CD4-positive, alpha-beta T cell treated with Interleukin-1 beta for 1 hour (primary cell): Measurements from ENCODE around the gene GALNT13.

ENCODE experiments used
- DNase-seq, 2 donors: peaks; one replicate each; pipeline ENCODE4 v3.0.0-alpha.2; 2020 to 2022

The GALNT13 gene

GRCh38 chr2:154228566-154229280 lies 357.0 kb downstream of the GALNT13 start:
- DNase-seq: no peak

DNA sequence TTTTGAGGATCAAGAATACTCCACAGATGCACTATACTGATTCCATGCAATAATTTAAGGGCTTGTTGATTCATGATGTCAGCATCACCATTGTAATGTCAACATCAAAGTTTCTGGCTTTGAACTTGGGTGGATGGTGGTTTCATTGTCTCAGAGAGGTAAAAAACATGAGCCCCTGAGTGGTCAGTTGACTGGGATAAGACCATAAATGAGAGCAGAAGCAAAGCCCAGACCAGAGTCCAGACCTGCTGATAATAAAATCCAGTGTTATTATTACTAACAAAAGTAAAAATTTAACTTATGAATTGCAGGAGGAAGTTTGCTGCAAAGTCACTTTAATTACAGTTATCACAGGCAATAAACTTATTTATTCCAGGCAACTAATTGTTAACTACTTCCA lies 358.2 kb downstream of the GALNT13 start:
- DNase-seq: no peak

- no peak for DNase-seq
These were observed 359.3 kb downstream of the GALNT13 start for GRCh38 chr2:154231021-154231420.

DNA sequence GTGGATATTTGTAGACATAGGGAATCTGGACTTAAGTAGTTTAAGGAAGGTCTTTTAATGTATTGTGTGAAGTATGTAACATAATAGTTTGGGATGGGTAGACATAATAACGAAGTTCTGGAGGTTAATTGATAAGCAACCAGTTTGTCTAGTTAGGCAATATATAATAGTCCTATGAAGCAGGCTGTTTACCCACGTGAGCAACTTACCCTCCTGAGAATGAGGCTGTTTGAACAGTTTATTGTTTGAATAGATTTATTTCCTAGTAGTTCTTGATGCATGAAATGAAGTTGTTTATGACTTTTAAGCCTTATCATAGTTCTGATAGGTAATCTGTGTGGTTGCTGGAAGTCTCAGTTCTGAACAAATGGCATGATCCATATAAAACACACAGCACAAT lies 361.5 kb downstream of the GALNT13 start:
- no peak for DNase-seq

GRCh38 chr2:154238252-154238651 lies 366.5 kb downstream of the GALNT13 start:
- DNase-seq: no peak

GRCh38 chr2:154240316-154240715 lies 368.6 kb downstream of the GALNT13 start:
- DNase-seq: no peak

DNA sequence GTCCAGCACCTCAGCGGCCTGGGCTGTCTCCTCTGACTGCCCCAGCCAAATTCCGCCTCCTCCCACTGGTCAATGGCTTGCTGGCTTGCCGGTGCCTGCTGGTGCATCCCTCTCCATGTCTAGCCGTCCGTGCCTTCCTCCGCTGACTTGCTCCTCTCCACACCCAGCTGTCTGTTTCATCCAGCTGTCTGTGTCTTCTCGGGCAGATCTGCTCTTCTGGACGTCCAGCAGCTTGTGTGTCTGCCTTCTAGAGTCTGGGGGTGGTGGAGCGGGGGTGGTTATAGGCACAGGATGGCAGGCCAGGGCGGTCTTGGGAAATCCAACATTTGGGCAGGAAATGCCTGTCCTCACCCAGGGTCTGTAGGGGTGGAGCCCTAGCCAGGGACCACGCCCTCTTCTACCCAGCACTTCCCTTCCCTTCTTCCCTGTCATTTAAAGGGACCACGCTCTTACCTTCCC lies 369.2 kb downstream of the GALNT13 start:
- DNase-seq: no peak

DNA sequence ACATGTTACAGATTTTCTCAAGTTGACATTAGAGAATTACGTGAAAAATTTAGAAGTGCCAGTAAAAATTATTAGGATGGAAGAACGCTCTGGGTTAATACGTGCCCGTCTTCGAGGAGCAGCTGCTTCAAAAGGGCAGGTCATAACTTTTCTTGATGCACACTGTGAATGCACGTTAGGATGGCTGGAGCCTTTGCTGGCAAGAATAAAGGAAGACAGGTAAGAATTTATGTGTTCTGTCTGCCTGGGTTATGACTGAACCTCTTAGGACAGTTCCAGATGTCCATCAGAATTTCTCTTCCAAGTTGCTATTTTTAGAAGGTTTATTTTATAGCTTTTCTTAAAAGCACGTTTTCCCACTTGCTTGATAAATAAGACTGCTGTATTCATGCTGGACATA lies 371.0 kb downstream of the GALNT13 start:
- DNase-seq: no peak

DNA sequence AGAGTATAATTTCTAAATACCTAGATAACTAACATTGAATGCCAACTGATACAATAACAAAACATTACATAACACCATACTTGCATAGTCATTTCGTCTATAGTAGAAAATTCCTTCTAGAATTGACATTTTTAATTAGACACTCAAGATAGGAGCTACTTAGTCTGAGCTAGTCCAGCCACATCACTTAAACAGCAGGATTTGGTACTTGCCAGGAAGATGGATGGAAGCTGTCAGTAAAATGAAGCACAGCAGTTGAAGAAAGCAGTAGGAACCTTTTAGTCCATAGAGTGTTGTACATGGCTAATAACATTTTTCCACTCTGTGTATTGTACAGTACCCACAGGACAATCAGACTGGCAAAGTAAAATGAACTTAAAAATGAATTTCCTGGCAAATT lies 372.0 kb downstream of the GALNT13 start:
- DNase-seq: no peak

GRCh38 chr2:154244932-154245331 lies 373.2 kb downstream of the GALNT13 start:
- no peak for DNase-seq

- no peak for DNase-seq
These were observed 375.8 kb downstream of the GALNT13 start for GRCh38 chr2:154247503-154247902.

DNA sequence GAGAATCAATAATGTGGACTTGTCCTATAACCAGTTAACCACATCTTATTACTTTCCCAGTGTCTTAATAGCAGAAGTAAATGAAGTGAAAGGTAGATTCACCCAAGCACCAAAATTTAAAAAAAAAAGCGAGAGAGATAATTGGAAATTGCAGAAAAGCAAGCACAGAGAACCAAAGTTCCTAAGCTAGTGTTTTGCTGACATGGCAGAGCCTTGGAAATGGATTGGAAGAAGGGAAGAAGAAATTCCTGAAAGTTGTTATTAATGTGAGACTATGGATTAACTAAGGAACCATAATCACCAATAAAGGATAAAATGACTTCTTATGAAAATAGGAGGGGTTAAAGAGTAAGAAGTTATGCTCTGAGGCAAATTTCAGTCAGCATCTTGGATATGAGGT lies 384.4 kb downstream of the GALNT13 start:
- no peak for DNase-seq

DNA sequence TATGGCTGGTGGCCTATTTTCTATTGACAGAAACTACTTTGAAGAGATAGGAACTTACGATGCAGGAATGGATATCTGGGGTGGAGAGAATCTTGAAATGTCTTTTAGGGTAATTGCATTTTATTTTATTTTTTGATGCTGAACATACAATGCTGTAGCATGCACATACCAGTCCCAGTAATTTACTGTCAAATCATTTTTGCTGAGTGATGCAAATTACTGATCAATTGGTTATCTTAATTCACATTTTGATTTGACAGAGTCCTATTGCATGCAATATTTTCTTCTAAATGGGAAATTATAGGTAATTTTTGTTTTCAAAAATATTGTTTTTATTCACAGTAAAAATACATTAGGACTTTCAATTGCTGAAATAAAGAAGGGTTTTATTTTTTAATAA lies 387.3 kb downstream of the GALNT13 start:
- no peak for DNase-seq

- DNase-seq: no peak
These were observed 389.8 kb downstream of the GALNT13 start for GRCh38 chr2:154261473-154262027.

DNA sequence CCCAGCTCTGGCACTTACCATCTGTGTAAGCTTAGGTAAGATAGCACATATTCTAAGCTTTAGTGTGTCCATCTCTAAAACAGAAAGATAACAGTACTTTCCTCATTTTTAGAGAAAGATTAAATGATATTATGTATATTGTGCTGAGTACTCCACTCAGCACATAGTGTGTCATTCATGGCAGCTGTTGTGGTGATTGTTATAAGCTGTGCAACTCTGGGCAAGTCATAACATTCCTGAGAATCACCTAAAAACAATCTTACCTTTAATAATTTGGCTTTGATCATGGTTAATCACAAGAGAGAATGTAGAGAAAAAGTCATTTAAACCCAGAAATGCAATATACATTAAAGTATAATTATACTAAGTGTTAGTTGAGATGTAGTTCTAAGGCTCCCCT lies 391.5 kb downstream of the GALNT13 start:
- DNase-seq: no peak

GRCh38 chr2:154264024-154264423 lies 392.3 kb downstream of the GALNT13 start:
- DNase-seq: no peak

- no peak for DNase-seq
These were observed 396.3 kb downstream of the GALNT13 start for GRCh38 chr2:154267983-154268382.

- DNase-seq: no peak
These were observed 408.8 kb downstream of the GALNT13 start for GRCh38 chr2:154280543-154280942.

- DNase-seq: no peak
These were observed 418.1 kb downstream of the GALNT13 start for GRCh38 chr2:154289870-154290269.

- no peak for DNase-seq
These were observed 419.8 kb downstream of the GALNT13 start for GRCh38 chr2:154291511-154291910.

GRCh38 chr2:154291927-154292326 lies 420.2 kb downstream of the GALNT13 start:
- no peak for DNase-seq

- DNase-seq: no peak
These were observed 422.1 kb downstream of the GALNT13 start for GRCh38 chr2:154293864-154294263.

GRCh38 chr2:154306266-154306970 lies 434.7 kb downstream of the GALNT13 start:
- no peak for DNase-seq

- no peak for DNase-seq
These were observed 435.3 kb downstream of the GALNT13 start for GRCh38 chr2:154307007-154307406.
